Fibroblast of the aortic adventitia (primary cell): ENCODE data around the gene TUT1. TPM values are rescaled to one million over a fixed set of nuclear protein-coding genes. Genes with fewer than 3 reads are reported as not detected.
"Not testable (repeated sequence)": the region's sequence is repeated elsewhere in the genome, so short reads cannot be mapped to it uniquely, and the experiment has no call there.

Source experiments
- DNase-seq: peaks from one replicate; pipeline ENCODE4 v3.0.0-alpha.2; 2010; ENCODE audit warnings: low read depth
- H3K4me3 ChIP-seq: 2 replicates; pipeline ENCODE4 v1.5.1; 2011; ENCODE audit warnings: low read depth, mild to moderate bottlenecking, control low read depth, low read length, moderate library complexity
- CTCF ChIP-seq: IDR thresholded peaks from 2 replicates; pipeline ENCODE4 v1.5.1; 2011; ENCODE audit warnings: mild to moderate bottlenecking, low read length, control low read depth, inconsistent platforms; ENCODE audit not compliant: insufficient read depth
- total RNA-seq: library from RNA; depleted of rRNA; stranded (reverse); fragments of >200 nt; gene quantifications from 2 replicates; pipeline ENCODE4 v1.2.3, GENCODE V29; 2012; ENCODE audit warnings: low replicate concordance

The TUT1 gene
- total RNA-seq, 1 donor: 4.5 TPM

GRCh38 chr11:62592989-62593421 lies 1.7 kb upstream of the TUT1 start:
- H3K4me3 ChIP-seq: no peak overlapping the region
- no peak for DNase-seq
- no peak for TF ChIP-seq CTCF

- peak overlapping the region; percentile 67 for H3K4me3 ChIP-seq
- no peak for TF ChIP-seq CTCF
- no peak for DNase-seq
Measured at GRCh38 chr11:62592146-62592815, 958 bp upstream of the TUT1 start.

GRCh38 chr11:62588966-62589637 lies 2.2 kb downstream of the TUT1 start:
- H3K4me3 ChIP-seq: no peak overlapping the region
- DNase-seq: no peak
- TF ChIP-seq CTCF: peak; percentile 34

GRCh38 chr11:62585356-62585755 lies 6.0 kb downstream of the TUT1 start:
- not testable (repeated sequence) for DNase-seq, H3K4me3 ChIP-seq

- DNase-seq, H3K4me3 ChIP-seq: not testable (repeated sequence)
Measured at GRCh38 chr11:62581735-62582134, 9.6 kb downstream of the TUT1 start.

- no peak for TF ChIP-seq CTCF
- no peak for DNase-seq
Measured at GRCh38 chr11:62580959-62581715, 10.2 kb downstream of the TUT1 start.

GRCh38 chr11:62579252-62579651 lies 12.1 kb downstream of the TUT1 start:
- H3K4me3 ChIP-seq: no peak overlapping the region
- no peak for DNase-seq
- TF ChIP-seq CTCF: no peak

More at GRCh38 chr11:62580959-62581715, 10.2 kb downstream of the TUT1 start:
- H3K4me3 ChIP-seq: no peak overlapping the region
